Tibial nerve (tissue), 4 donors: Measurements from ENCODE around the gene LRBA.

Experiments
- CTCF ChIP-seq, 5 experiments: fragments of 200-600 bp in 3 of 5; fragments of 450-650 bp in 2 of 5; sonication (generic) in 3 of 5; IDR thresholded peaks; one replicate each; pipeline ENCODE4 v1.5.1; 2016 to 2019; ENCODE audit warnings: antibody characterized with exemption in 5 of 5, mild to moderate bottlenecking in 3 of 5, moderate library complexity in 2 of 5
- EP300 ChIP-seq, 2 donors: sonication (generic); formaldehyde crosslinking; IDR thresholded peaks; one replicate each; pipeline ENCODE4 v1.6.1; 2017; ENCODE audit warnings: antibody characterized with exemption in 2 of 2, mild to moderate bottlenecking in 1 of 2
- POLR2A ChIP-seq, 2 donors: fragments of 450-650 bp; IDR thresholded peaks; one replicate each; pipeline ENCODE4 v1.6.1; 2017; ENCODE audit warnings: antibody characterized with exemption in 2 of 2, mild to moderate bottlenecking in 2 of 2, moderate library complexity in 2 of 2

- no peak for TF ChIP-seq POLR2A (IDR thresholded peaks at IDR 0.05)
- TF ChIP-seq CTCF (IDR thresholded peaks at IDR 0.05) = no peak
- TF ChIP-seq EP300 (IDR thresholded peaks at IDR 0.05) = no peak
Measured at GRCh38 chr4:150261571-150261970, 753.5 kb downstream of the LRBA start.
